CD14-positive monocyte (primary cell): Measurements from ENCODE around the gene ARHGAP10. TPM values are rescaled to one million over a fixed set of nuclear protein-coding genes. Genes with fewer than 3 reads are reported as not detected.

Experiments used
- DNase-seq, 3 donors: peaks; one replicate each; pipeline ENCODE4 v3.0.0-alpha.2; 2011 to 2022
- H2AFZ ChIP-seq: 2 replicates; pipeline ENCODE4 v1.6.0; 2012; ENCODE audit warnings: mild to moderate bottlenecking, low read depth, low read length, inconsistent platforms; ENCODE audit not compliant: insufficient read depth, poor library complexity, severe bottlenecking
- H3K27ac ChIP-seq, 2 donors: 1 replicate in 1 of 2; 2 replicates in 1 of 2; pipeline ENCODE4 v1.5.1; 2012 to 2013; ENCODE audit warnings: low read length in 2 of 2, control low read depth in 1 of 2, inconsistent platforms in 1 of 2, low read depth in 1 of 2, mild to moderate bottlenecking in 1 of 2
- H3K27me3 ChIP-seq, 2 donors: one replicate each; pipeline versions ENCODE4 v1.6.0 to v1.6.1; 2011 to 2013; ENCODE audit warnings: low read length in 2 of 2; ENCODE audit not compliant: control insufficient read depth in 2 of 2, insufficient read depth in 2 of 2
- H3K36me3 ChIP-seq, 2 donors: replicated peaks in 1 of 2; 1 replicate in 1 of 2; 2 replicates in 1 of 2; pipeline versions ENCODE4 v1.5.1 to v1.6.1; 2012 to 2013; ENCODE audit warnings: low read length in 2 of 2, control low read depth in 1 of 2, inconsistent platforms in 1 of 2, mild to moderate bottlenecking in 1 of 2; ENCODE audit not compliant: insufficient read depth in 2 of 2, control insufficient read depth in 1 of 2
- H3K4me1 ChIP-seq, 2 donors: 1 replicate in 1 of 2; 2 replicates in 1 of 2; pipeline versions ENCODE4 v1.5.1 to v1.6.1; 2012 to 2013; ENCODE audit warnings: low read length in 2 of 2, control low read depth in 1 of 2, inconsistent platforms in 1 of 2, mild to moderate bottlenecking in 1 of 2, moderate library complexity in 1 of 2; ENCODE audit not compliant: insufficient read depth in 2 of 2, control insufficient read depth in 1 of 2
- H3K4me2 ChIP-seq: replicated peaks from 2 replicates; pipeline ENCODE3; 2012; ENCODE audit warnings: low read length, moderate library complexity, mild to moderate bottlenecking; ENCODE audit not compliant: poor library complexity, severe bottlenecking; ENCODE audit errors: extremely low read depth
- H3K4me3 ChIP-seq, 3 experiments: fragments of 200-600 bp in 1 of 3; sonication (generic) in 1 of 3; replicated peaks in 1 of 3; 1 replicate in 2 of 3; 2 replicates in 1 of 3; pipeline ENCODE4 v1.5.1; 2011 to 2013; ENCODE audit warnings: low read length in 3 of 3, mild to moderate bottlenecking in 3 of 3, control low read depth in 2 of 3, low read depth in 2 of 3, inconsistent platforms in 1 of 3, moderate library complexity in 1 of 3
- H3K79me2 ChIP-seq: 2 replicates; pipeline ENCODE4 v1.6.0; 2012; ENCODE audit warnings: mild to moderate bottlenecking, control low read depth, inconsistent platforms, low read length, moderate library complexity; ENCODE audit not compliant: insufficient read depth
- H3K9ac ChIP-seq: 2 replicates; pipeline ENCODE4 v1.6.0; 2017; ENCODE audit warnings: low read length, mild to moderate bottlenecking; ENCODE audit not compliant: insufficient read depth, poor library complexity, severe bottlenecking
- H3K9me3 ChIP-seq, 2 donors: replicated peaks in 1 of 2; 1 replicate in 1 of 2; 2 replicates in 1 of 2; pipeline versions ENCODE4 v1.5.1 to v1.6.1; 2012 to 2013; ENCODE audit warnings: low read length in 2 of 2, control low read depth in 1 of 2; ENCODE audit not compliant: control insufficient read depth in 1 of 2, insufficient read depth in 1 of 2
- H4K20me1 ChIP-seq: 2 replicates; pipeline ENCODE4 v1.6.0; 2012; ENCODE audit warnings: mild to moderate bottlenecking, low read length, control low read depth, moderate library complexity; ENCODE audit not compliant: insufficient read depth
- H3K27ac Mint-ChIP-seq, 7 donors: one replicate each; pipeline ENCODE4 v1.8.0; 2020; ENCODE audit warnings: mild to moderate bottlenecking in 7 of 7, mixed read lengths in 7 of 7, moderate library complexity in 6 of 7, inconsistent platforms in 2 of 7
- H3K27me3 Mint-ChIP-seq, 3 donors: one replicate each; pipeline ENCODE4 v1.8.0; 2021 to 2022; ENCODE audit warnings: low read depth in 3 of 3, mild to moderate bottlenecking in 3 of 3, mixed read lengths in 3 of 3, moderate library complexity in 3 of 3, inconsistent platforms in 1 of 3
- H3K36me3 Mint-ChIP-seq, 2 donors: one replicate each; pipeline ENCODE4 v1.8.0; 2020; ENCODE audit warnings: mixed read lengths in 2 of 2, inconsistent platforms in 1 of 2, mild to moderate bottlenecking in 1 of 2
- H3K4me1 Mint-ChIP-seq: one replicate; pipeline ENCODE4 v1.8.0; 2020; ENCODE audit warnings: mild to moderate bottlenecking, mixed read lengths
- H3K4me3 Mint-ChIP-seq, 2 donors: one replicate each; pipeline ENCODE4 v1.8.0; 2020; ENCODE audit warnings: mild to moderate bottlenecking in 2 of 2, mixed read lengths in 2 of 2, moderate library complexity in 1 of 2
- H3K9me3 Mint-ChIP-seq, 7 donors: one replicate each; pipeline ENCODE4 v1.8.0; 2020 to 2022; ENCODE audit warnings: mixed read lengths in 7 of 7, mild to moderate bottlenecking in 6 of 7, moderate library complexity in 6 of 7, inconsistent platforms in 2 of 7
- CTCF ChIP-seq: fragments of 200-600 bp; IDR thresholded peaks from one replicate; pipeline ENCODE4 v1.8.0; 2022; ENCODE audit warnings: antibody characterized with exemption, mild to moderate bottlenecking
- WGBS: methylation state at CpG from one replicate; pipeline ENCODE4 v1.1.5; 2013; ENCODE audit warnings: missing lambda C conversion rate; ENCODE audit not compliant: insufficient coverage; 5-methylcytosine and 5-hydroxymethylcytosine counted together
- intact Hi-C, 2 donors: fragments of 100-400 bp; cut with micrococcal nuclease; formaldehyde crosslinking; loops; one replicate each; pipeline versions ENCODE4 v1.15.0 to v1.15.1; 2023
- polyA plus RNA-seq, 3 donors: library from polyadenylated mRNA; depleted of rRNA in 1 of 3; unstranded in 2 of 3; stranded (reverse) in 1 of 3; fragments of 300-500 nt in 2 of 3; fragments of >200 nt in 1 of 3; fragmentation: Illumina TruSeq in 2 of 3; gene quantifications; 1 replicate in 2 of 3; 2 replicates in 1 of 3; pipeline ENCODE4 v1.2.3, GENCODE V29; 2012 to 2021

The ARHGAP10 gene
- polyA plus RNA-seq, 3 donors, result 1.7 to 4.3 (median 3.0) TPM

GRCh38 chr4:148089624-148090023 lies 357.7 kb downstream of the ARHGAP10 start:
- Mint-ChIP-seq H3K4me1 (no peaks in the 10 kb centered on the region), H3K27ac (no peak overlapping the region), H3K36me3 (no peaks in the 10 kb centered on the region), H3K9me3 (peaks cover 0 to 8% (median 7%) of the 10 kb centered on the region in 7 donors), H3K27me3 (peaks cover 0 to 3% (median 0%) of the 10 kb centered on the region in 3 donors), H3K4me3 (no peak overlapping the region)
- no peaks in the 10 kb centered on the region for H3K9me3 ChIP-seq
- no peaks in the 10 kb centered on the region for H3K27me3 ChIP-seq
- no peak overlapping the region for H3K4me3 ChIP-seq
- no peaks in the 10 kb centered on the region for H3K36me3 ChIP-seq
- H3K27ac ChIP-seq, result no peak overlapping the region
- H3K79me2 ChIP-seq, result no peaks in the 10 kb centered on the region
- H2AFZ ChIP-seq, result no peak overlapping the region
- H3K9ac ChIP-seq, result no peak overlapping the region
- no peaks in the 10 kb centered on the region for H3K4me1 ChIP-seq
- H3K4me2 ChIP-seq, result no peak overlapping the region
- WGBS, result no CpG with 5 or more reads among the region's 6 CpGs
- H4K20me1 ChIP-seq, result no peaks in the 10 kb centered on the region
- intact Hi-C loops, result no loop called here
- no peak for TF ChIP-seq CTCF
- no peak for DNase-seq

- Histone ChIP-seq H3K4me3 (no peak overlapping the region), H4K20me1 (no peaks in the 10 kb centered on the region), H3K4me2 (no peak overlapping the region), H3K79me2 (no peaks in the 10 kb centered on the region), H3K36me3 (no peaks in the 10 kb centered on the region), H3K27me3 (no peaks in the 10 kb centered on the region), H3K27ac (no peak overlapping the region), H3K9me3 (no peaks in the 10 kb centered on the region), H2AFZ (no peak overlapping the region), H3K9ac (no peak overlapping the region), H3K4me1 (no peaks in the 10 kb centered on the region)
- TF ChIP-seq CTCF, result no peak
- Mint-ChIP-seq H3K4me1 (no peaks in the 10 kb centered on the region), H3K9me3 (peaks cover 0 to 8% (median 5%) of the 10 kb centered on the region in 7 donors), H3K27ac (no peak overlapping the region), H3K4me3 (no peak overlapping the region), H3K27me3 (peaks cover 0 to 3% (median 0%) of the 10 kb centered on the region in 3 donors), H3K36me3 (no peaks in the 10 kb centered on the region)
- intact Hi-C loops, result no loop called here
- DNase-seq, result no peak
- WGBS, result 100% methylated on average over 1 of the region's 6 CpGs
Observed at GRCh38 chr4:148090029-148090428, 358.1 kb downstream of the ARHGAP10 start.
